Ectodermal cell (in vitro differentiated cells): ENCODE results near the gene HTR1E.

Source experiments
- H3K27ac ChIP-seq: 2 replicates; pipeline ENCODE4 v1.7.0; 2013; ENCODE audit warnings: mild to moderate bottlenecking, low read depth, low read length; ENCODE audit not compliant: insufficient read depth, poor library complexity, severe bottlenecking
- H3K27me3 ChIP-seq: 2 replicates; pipeline ENCODE4 v1.7.0; 2013; ENCODE audit warnings: mild to moderate bottlenecking, low read length; ENCODE audit not compliant: insufficient read depth, control insufficient read depth, poor library complexity, severe bottlenecking
- H3K36me3 ChIP-seq: one replicate; pipeline ENCODE4 v1.7.0; 2013; ENCODE audit warnings: low read length; ENCODE audit not compliant: control insufficient read depth, insufficient read depth
- H3K4me1 ChIP-seq: one replicate; pipeline ENCODE4 v1.7.0; 2013; ENCODE audit warnings: low read length; ENCODE audit not compliant: control insufficient read depth, insufficient read depth
- H3K4me3 ChIP-seq: 2 replicates; pipeline ENCODE4 v1.7.0; 2013; ENCODE audit warnings: low read depth, low read length, control low read depth; ENCODE audit not compliant: insufficient read depth
- H3K9me3 ChIP-seq: 2 replicates; pipeline ENCODE4 v1.7.0; 2013; ENCODE audit warnings: mild to moderate bottlenecking, low read length, moderate library complexity; ENCODE audit not compliant: control insufficient read depth
- WGBS, 2 experiments: methylation state at CpG; one replicate each; pipeline ENCODE4 v1.1.7; 2013; ENCODE audit warnings: missing lambda C conversion rate in 2 of 2; 5-methylcytosine and 5-hydroxymethylcytosine counted together

Gene HTR1E

GRCh38 chr6:87029711-87030314, 92.5 kb downstream of the HTR1E start:
- H3K9me3 ChIP-seq = no peaks in the 10 kb centered on the region
- WGBS, 2 experiments = 73% methylated on average over 3 of the region's 3 CpGs; no CpG with 5 or more reads in 1 of the 2 experiments
- no peaks in the 10 kb centered on the region for H3K4me1 ChIP-seq
- H3K36me3 ChIP-seq = no peaks in the 10 kb centered on the region
- H3K4me3 ChIP-seq = no peak overlapping the region
- no peak overlapping the region for H3K27ac ChIP-seq
- H3K27me3 ChIP-seq = no peaks in the 10 kb centered on the region

- Histone ChIP-seq H3K36me3 (no peaks in the 10 kb centered on the region), H3K27me3 (no peaks in the 10 kb centered on the region), H3K4me3 (no peak overlapping the region), H3K27ac (no peak overlapping the region), H3K9me3 (no peaks in the 10 kb centered on the region), H3K4me1 (no peaks in the 10 kb centered on the region)
- WGBS, 2 experiments = 93 to 97% methylated on average over 4 of the region's 4 CpGs
These were observed 103.4 kb downstream of the HTR1E start for GRCh38 chr6:87040729-87041128.

- no peak overlapping the region for H3K4me3 ChIP-seq
- H3K36me3 ChIP-seq = no peaks in the 10 kb centered on the region
- no peak overlapping the region for H3K27ac ChIP-seq
- no peaks in the 10 kb centered on the region for H3K9me3 ChIP-seq
- WGBS, 2 experiments = 77% methylated on average over 5 of the region's 5 CpGs
- H3K27me3 ChIP-seq = no peaks in the 10 kb centered on the region
- H3K4me1 ChIP-seq = no peaks in the 10 kb centered on the region
These were observed 108.3 kb downstream of the HTR1E start for GRCh38 chr6:87045521-87046075.

GRCh38 chr6:87049779-87050178, 112.5 kb downstream of the HTR1E start:
- WGBS, 2 experiments = 89 to 93% methylated on average over 1 of the region's 1 CpG
- H3K4me1 ChIP-seq = no peaks in the 10 kb centered on the region
- no peaks in the 10 kb centered on the region for H3K27me3 ChIP-seq
- H3K9me3 ChIP-seq = no peaks in the 10 kb centered on the region
- H3K4me3 ChIP-seq = no peak overlapping the region
- no peaks in the 10 kb centered on the region for H3K36me3 ChIP-seq
- H3K27ac ChIP-seq = no peak overlapping the region

GRCh38 chr6:87053312-87053711, 116.0 kb downstream of the HTR1E start:
- no peaks in the 10 kb centered on the region for H3K4me1 ChIP-seq
- no peaks in the 10 kb centered on the region for H3K36me3 ChIP-seq
- 95 to 96% methylated on average over 1 of the region's 1 CpG for WGBS, 2 experiments
- H3K9me3 ChIP-seq = no peaks in the 10 kb centered on the region
- no peak overlapping the region for H3K4me3 ChIP-seq
- no peak overlapping the region for H3K27ac ChIP-seq
- H3K27me3 ChIP-seq = no peaks in the 10 kb centered on the region

- no peaks in the 10 kb centered on the region for H3K9me3 ChIP-seq
- 84 to 95% methylated on average over 2 to 3 of the region's 3 CpGs for WGBS, 2 experiments
- no peaks in the 10 kb centered on the region for H3K27me3 ChIP-seq
- no peaks in the 10 kb centered on the region for H3K4me1 ChIP-seq
- H3K36me3 ChIP-seq = no peaks in the 10 kb centered on the region
- H3K4me3 ChIP-seq = no peak overlapping the region
- no peak overlapping the region for H3K27ac ChIP-seq
These were observed 117.0 kb downstream of the HTR1E start for GRCh38 chr6:87054143-87054833.

GRCh38 chr6:87059943-87060342, 122.6 kb downstream of the HTR1E start:
- WGBS, 2 experiments = 95 to 96% methylated on average over 18 of the region's 18 CpGs
- Histone ChIP-seq H3K27me3 (no peaks in the 10 kb centered on the region), H3K4me1 (no peaks in the 10 kb centered on the region), H3K9me3 (no peaks in the 10 kb centered on the region), H3K36me3 (no peaks in the 10 kb centered on the region), H3K27ac (no peak overlapping the region), H3K4me3 (no peak overlapping the region)

- WGBS, 2 experiments = 82 to 86% methylated on average over 5 of the region's 5 CpGs
- H3K9me3 ChIP-seq = no peaks in the 10 kb centered on the region
- H3K4me1 ChIP-seq = peaks cover 5% of the 10 kb centered on the region
- no peak overlapping the region for H3K27ac ChIP-seq
- H3K4me3 ChIP-seq = no peak overlapping the region
- H3K36me3 ChIP-seq = no peaks in the 10 kb centered on the region
- no peaks in the 10 kb centered on the region for H3K27me3 ChIP-seq
These were observed 127.8 kb downstream of the HTR1E start for GRCh38 chr6:87065117-87065516.
